IgD-negative memory B cell (primary cell): ENCODE measurements around the gene FBXO17. TPM values are rescaled to one million over a fixed set of nuclear protein-coding genes. Genes with fewer than 3 reads are reported as not detected.
"Not testable (repeated sequence)": the region's sequence is repeated elsewhere in the genome, so short reads cannot be mapped to it uniquely, and the experiment has no call there.

Source experiments
- H3K27ac Mint-ChIP-seq, 3 donors: one replicate each; pipeline ENCODE4 v1.8.0; 2020 to 2022; ENCODE audit warnings: mild to moderate bottlenecking in 3 of 3, mixed read lengths in 3 of 3, moderate library complexity in 1 of 3
- H3K27me3 Mint-ChIP-seq: one replicate; pipeline ENCODE4 v1.8.0; 2021; ENCODE audit warnings: mixed read lengths
- H3K36me3 Mint-ChIP-seq: one replicate; pipeline ENCODE4 v1.8.0; 2020; ENCODE audit warnings: mild to moderate bottlenecking, mixed read lengths
- H3K4me1 Mint-ChIP-seq, 3 donors: one replicate each; pipeline ENCODE4 v1.8.0; 2020 to 2022; ENCODE audit warnings: mixed read lengths in 3 of 3, mild to moderate bottlenecking in 1 of 3
- H3K4me3 Mint-ChIP-seq, 4 donors: one replicate each; pipeline ENCODE4 v1.8.0; 2020 to 2022; ENCODE audit warnings: mild to moderate bottlenecking in 4 of 4, mixed read lengths in 4 of 4, moderate library complexity in 3 of 4
- H3K9me3 Mint-ChIP-seq, 3 donors: one replicate each; pipeline ENCODE4 v1.8.0; 2020 to 2021; ENCODE audit warnings: mixed read lengths in 3 of 3, mild to moderate bottlenecking in 1 of 3
- polyA plus RNA-seq: library from polyadenylated mRNA; unstranded; fragments of 300-500 nt; fragmentation: Illumina TruSeq; gene quantifications from one replicate; pipeline ENCODE4 v1.2.3, GENCODE V29; 2021

The FBXO17 gene, protein sequence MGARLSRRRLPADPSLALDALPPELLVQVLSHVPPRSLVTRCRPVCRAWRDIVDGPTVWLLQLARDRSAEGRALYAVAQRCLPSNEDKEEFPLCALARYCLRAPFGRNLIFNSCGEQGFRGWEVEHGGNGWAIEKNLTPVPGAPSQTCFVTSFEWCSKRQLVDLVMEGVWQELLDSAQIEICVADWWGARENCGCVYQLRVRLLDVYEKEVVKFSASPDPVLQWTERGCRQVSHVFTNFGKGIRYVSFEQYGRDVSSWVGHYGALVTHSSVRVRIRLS
- polyA plus RNA-seq = not detected

- Mint-ChIP-seq H3K9me3 (peaks cover 0 to 4% (median 0%) of the 10 kb centered on the region in 3 donors), H3K4me1 (peaks cover 6 to 12% (median 8%) of the 10 kb centered on the region in 3 donors), H3K4me3 (peak within 1 kb of the TSS in 3 of 4 donors; percentile 63 to 90 (median 86)), H3K27ac (peak within 1 kb of the TSS in 1 of 3 donors; percentile 23), H3K27me3 (peaks cover 23% of the 10 kb centered on the region), H3K36me3 (peaks cover 5% of the 10 kb centered on the region)
These were observed at the start of gene FBXO17 for GRCh38 chr19:38975214-38975860. TSS of gene FBXO17 (minus strand) at chr19:38975742. CDS start at chr19:38950319, 25,423 bp downstream.

DNA sequence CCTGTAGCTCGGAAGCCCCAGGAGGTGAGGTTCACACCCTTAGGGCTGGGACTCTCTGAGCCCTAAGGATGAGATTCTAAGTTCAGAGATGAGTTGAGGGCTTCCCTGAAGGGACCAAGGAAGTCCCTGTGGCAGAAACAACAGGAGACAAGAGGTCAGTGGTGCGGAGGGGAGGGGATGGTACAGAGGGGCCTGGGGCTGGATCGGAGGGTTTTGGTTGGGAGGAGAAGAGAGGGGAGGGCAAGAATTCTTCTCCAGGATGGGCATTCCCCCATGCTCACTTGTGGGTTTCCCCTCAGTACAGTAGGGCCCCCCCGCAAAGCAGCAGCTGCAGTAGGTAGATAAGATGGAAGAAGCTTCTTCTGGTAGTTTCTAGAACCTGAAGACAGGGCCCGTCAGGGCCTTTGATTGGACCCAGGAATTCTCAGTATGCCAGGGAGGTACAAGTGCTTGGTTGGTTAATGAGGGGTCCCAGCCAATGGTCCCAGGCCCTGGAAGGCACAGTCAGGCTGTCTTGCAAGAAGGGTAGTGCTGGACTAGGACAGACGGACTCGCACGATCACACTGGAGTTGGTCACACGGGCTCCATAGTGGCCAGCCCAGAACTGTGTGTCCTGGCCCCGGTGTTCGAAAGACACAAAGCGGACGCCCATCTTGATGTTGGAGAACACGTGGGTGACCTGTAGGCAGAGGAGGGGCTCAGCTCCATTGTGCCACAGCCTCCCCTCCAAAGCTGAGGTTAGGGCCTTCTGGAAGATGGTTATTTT lies 49.5 kb upstream of the FBXO17 start:
- peaks cover 0 to 3% (median 3%) of the 10 kb centered on the region in 3 donors for H3K9me3 Mint-ChIP-seq
- no peak overlapping the region for H3K4me3 Mint-ChIP-seq
- no peak overlapping the region for H3K27ac Mint-ChIP-seq
- H3K27me3 Mint-ChIP-seq = peaks cover 14% of the 10 kb centered on the region
- no peaks in the 10 kb centered on the region for H3K36me3 Mint-ChIP-seq
- H3K4me1 Mint-ChIP-seq = no peaks in the 10 kb centered on the region

GRCh38 chr19:39021063-39021462 lies 45.5 kb upstream of the FBXO17 start:
- no peaks in the 10 kb centered on the region for H3K36me3 Mint-ChIP-seq
- no peak overlapping the region for H3K27ac Mint-ChIP-seq
- H3K27me3 Mint-ChIP-seq = peaks cover 7% of the 10 kb centered on the region
- H3K9me3 Mint-ChIP-seq = peaks cover 0 to 12% (median 0%) of the 10 kb centered on the region in 3 donors
- H3K4me3 Mint-ChIP-seq = no peak overlapping the region
- no peaks in the 10 kb centered on the region for H3K4me1 Mint-ChIP-seq

- H3K4me3 Mint-ChIP-seq = no peak overlapping the region
- peaks cover 0 to 2% (median 0%) of the 10 kb centered on the region in 3 donors for H3K4me1 Mint-ChIP-seq
- H3K27me3 Mint-ChIP-seq = peaks cover 3% of the 10 kb centered on the region
- H3K36me3 Mint-ChIP-seq = no peaks in the 10 kb centered on the region
- H3K9me3 Mint-ChIP-seq = peaks cover 0 to 15% (median 0%) of the 10 kb centered on the region in 3 donors
- H3K27ac Mint-ChIP-seq = no peak overlapping the region
These were observed 42.1 kb upstream of the FBXO17 start for GRCh38 chr19:39017646-39018045.

DNA sequence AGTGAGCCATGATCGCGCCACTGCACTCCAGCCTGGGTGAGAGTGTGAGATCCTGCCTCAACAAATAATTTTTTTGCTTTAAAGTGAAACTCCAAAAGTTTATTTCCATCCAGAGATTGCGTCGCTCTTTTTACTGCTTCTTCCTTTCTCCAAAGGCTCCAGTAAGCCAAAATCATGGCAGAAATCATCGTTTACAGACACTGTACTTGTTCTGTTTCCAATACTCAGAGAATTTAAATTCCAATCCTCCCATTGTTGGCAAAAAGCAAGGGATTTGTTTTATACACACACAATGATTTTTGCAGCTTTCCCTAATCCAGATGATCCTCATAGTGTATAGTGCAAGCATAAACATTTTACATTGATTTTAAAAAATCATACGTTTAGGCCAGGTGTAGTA lies 41.5 kb upstream of the FBXO17 start:
- Mint-ChIP-seq H3K36me3 (no peaks in the 10 kb centered on the region), H3K4me1 (peaks cover 0 to 2% (median 0%) of the 10 kb centered on the region in 3 donors), H3K4me3 (no peak overlapping the region), H3K9me3 (peaks cover 0 to 15% (median 0%) of the 10 kb centered on the region in 3 donors), H3K27me3 (peaks cover 3% of the 10 kb centered on the region), H3K27ac (no peak overlapping the region)

- H3K4me1 Mint-ChIP-seq = peaks cover 0 to 2% (median 0%) of the 10 kb centered on the region in 3 donors
- no peak overlapping the region for H3K27ac Mint-ChIP-seq
- H3K36me3 Mint-ChIP-seq = no peaks in the 10 kb centered on the region
- peaks cover 6% of the 10 kb centered on the region for H3K27me3 Mint-ChIP-seq
- no peak overlapping the region for H3K4me3 Mint-ChIP-seq
- peaks cover 0 to 8% (median 4%) of the 10 kb centered on the region in 3 donors for H3K9me3 Mint-ChIP-seq
These were observed 38.5 kb upstream of the FBXO17 start for GRCh38 chr19:39014037-39014436.

DNA sequence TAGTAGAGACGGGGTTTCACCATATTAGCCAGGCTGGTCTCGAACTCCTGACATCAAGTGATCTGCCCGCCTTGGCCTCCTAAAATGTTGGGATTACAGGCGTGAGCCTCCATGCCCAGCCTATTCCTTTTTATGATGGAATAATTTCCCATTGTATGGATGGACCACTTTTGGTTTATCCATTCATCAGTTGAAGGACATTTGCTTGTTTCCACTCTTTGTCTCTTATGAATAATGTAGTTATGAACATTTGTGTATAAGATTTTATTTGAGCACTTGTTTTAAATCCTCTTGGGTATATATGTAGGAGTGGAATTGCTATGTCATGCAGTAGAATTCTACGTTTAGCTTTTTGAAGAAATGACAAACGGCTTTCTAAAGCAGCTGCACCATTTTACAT lies 33.5 kb upstream of the FBXO17 start:
- H3K4me3 Mint-ChIP-seq = no peak overlapping the region
- peaks cover 0 to 6% (median 4%) of the 10 kb centered on the region in 3 donors for H3K9me3 Mint-ChIP-seq
- H3K27me3 Mint-ChIP-seq = peaks cover 12% of the 10 kb centered on the region
- peaks cover 0 to 2% (median 2%) of the 10 kb centered on the region in 3 donors for H3K4me1 Mint-ChIP-seq
- H3K27ac Mint-ChIP-seq = no peak overlapping the region
- no peaks in the 10 kb centered on the region for H3K36me3 Mint-ChIP-seq

- no peak overlapping the region for H3K27ac Mint-ChIP-seq
These were observed 32.6 kb upstream of the FBXO17 start for GRCh38 chr19:39008137-39008536.

GRCh38 chr19:39007096-39007495 lies 31.6 kb upstream of the FBXO17 start:
- Mint-ChIP-seq H3K27ac (no peak overlapping the region), H3K36me3 (no peaks in the 10 kb centered on the region), H3K4me3 (no peak overlapping the region), H3K9me3 (peaks cover 0 to 6% (median 2%) of the 10 kb centered on the region in 3 donors), H3K4me1 (peaks cover 0 to 3% (median 2%) of the 10 kb centered on the region in 3 donors), H3K27me3 (peaks cover 12% of the 10 kb centered on the region)

More at GRCh38 chr19:39008137-39008536, 32.6 kb upstream of the FBXO17 start:
- Mint-ChIP-seq H3K36me3 (no peaks in the 10 kb centered on the region), H3K27me3 (peaks cover 14% of the 10 kb centered on the region), H3K4me1 (peaks cover 0 to 3% (median 2%) of the 10 kb centered on the region in 3 donors), H3K9me3 (peaks cover 0 to 6% (median 4%) of the 10 kb centered on the region in 3 donors), H3K4me3 (no peak overlapping the region)

- Mint-ChIP-seq H3K27me3 (peaks cover 11% of the 10 kb centered on the region), H3K9me3 (peaks cover 0 to 5% (median 2%) of the 10 kb centered on the region in 3 donors), H3K4me3 (peak overlapping the region in 1 of 4 donors; percentile 57), H3K27ac (no peak overlapping the region), H3K4me1 (peaks cover 0 to 5% (median 2%) of the 10 kb centered on the region in 3 donors), H3K36me3 (no peaks in the 10 kb centered on the region)
These were observed 28.9 kb upstream of the FBXO17 start for GRCh38 chr19:39004403-39004802.

GRCh38 chr19:39003796-39004195 lies 28.3 kb upstream of the FBXO17 start:
- no peak overlapping the region for H3K4me3 Mint-ChIP-seq
- no peaks in the 10 kb centered on the region for H3K36me3 Mint-ChIP-seq
- H3K4me1 Mint-ChIP-seq = peaks cover 0 to 5% (median 2%) of the 10 kb centered on the region in 3 donors
- H3K27ac Mint-ChIP-seq = no peak overlapping the region
- H3K27me3 Mint-ChIP-seq = peaks cover 9% of the 10 kb centered on the region
- H3K9me3 Mint-ChIP-seq = peaks cover 0 to 5% (median 0%) of the 10 kb centered on the region in 3 donors

DNA sequence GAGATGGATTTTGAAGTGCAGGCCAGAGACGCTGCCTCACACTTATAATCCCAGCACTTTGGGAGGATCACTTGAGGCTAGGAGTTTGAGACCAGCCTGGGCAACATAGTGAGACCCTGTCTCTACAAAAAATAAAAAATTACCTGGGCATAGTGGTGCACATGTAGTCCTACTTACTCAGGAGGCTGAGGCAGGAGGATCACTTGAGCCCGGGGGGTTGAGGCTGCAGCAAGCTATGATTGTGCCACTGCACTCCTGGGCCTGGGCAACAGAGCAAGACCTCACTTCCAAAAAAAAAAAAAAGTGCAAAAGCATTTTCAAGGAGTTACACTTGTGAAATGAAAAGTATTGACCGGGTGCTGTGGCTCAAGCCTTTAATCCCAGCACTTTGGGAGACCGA lies 27.6 kb upstream of the FBXO17 start:
- peaks cover 0 to 3% (median 0%) of the 10 kb centered on the region in 3 donors for H3K9me3 Mint-ChIP-seq
- no peaks in the 10 kb centered on the region for H3K36me3 Mint-ChIP-seq
- H3K4me3 Mint-ChIP-seq = no peak overlapping the region
- H3K4me1 Mint-ChIP-seq = peaks cover 0 to 5% (median 2%) of the 10 kb centered on the region in 3 donors
- no peak overlapping the region for H3K27ac Mint-ChIP-seq
- peaks cover 7% of the 10 kb centered on the region for H3K27me3 Mint-ChIP-seq

- H3K4me3 Mint-ChIP-seq = no peak overlapping the region
- peaks cover 8% of the 10 kb centered on the region for H3K27me3 Mint-ChIP-seq
- no peak overlapping the region for H3K27ac Mint-ChIP-seq
- H3K36me3 Mint-ChIP-seq = no peaks in the 10 kb centered on the region
- H3K9me3 Mint-ChIP-seq = peaks cover 0 to 5% (median 0%) of the 10 kb centered on the region in 3 donors
- peaks cover 0 to 5% (median 0%) of the 10 kb centered on the region in 3 donors for H3K4me1 Mint-ChIP-seq
These were observed 25.5 kb upstream of the FBXO17 start for GRCh38 chr19:39001041-39001440.

DNA sequence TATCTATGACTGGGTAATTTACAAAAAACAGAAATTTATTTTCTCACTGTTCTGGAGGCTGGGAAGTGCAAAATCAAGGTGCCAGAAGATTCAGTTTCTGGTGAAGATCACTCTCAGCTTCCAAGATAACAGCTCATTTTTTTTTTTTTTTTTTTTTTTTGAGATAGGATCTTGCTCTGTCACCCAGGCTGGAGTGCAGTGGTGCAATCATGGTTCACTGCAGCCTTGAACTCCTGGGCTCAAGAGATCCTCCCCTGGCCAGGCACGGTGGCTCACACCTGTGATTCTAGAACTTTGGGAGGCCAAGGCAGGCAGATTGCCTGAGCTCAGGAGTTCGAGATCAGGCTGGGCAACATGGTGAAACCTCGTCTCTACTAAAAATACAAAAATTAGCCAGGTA lies 22.0 kb upstream of the FBXO17 start:
- H3K4me1 Mint-ChIP-seq, H3K27me3 Mint-ChIP-seq, H3K36me3 Mint-ChIP-seq, H3K4me3 Mint-ChIP-seq, H3K27ac Mint-ChIP-seq: not testable (repeated sequence)
- peaks cover 0 to 11% (median 0%) of the 10 kb centered on the region in 3 donors for H3K9me3 Mint-ChIP-seq

DNA sequence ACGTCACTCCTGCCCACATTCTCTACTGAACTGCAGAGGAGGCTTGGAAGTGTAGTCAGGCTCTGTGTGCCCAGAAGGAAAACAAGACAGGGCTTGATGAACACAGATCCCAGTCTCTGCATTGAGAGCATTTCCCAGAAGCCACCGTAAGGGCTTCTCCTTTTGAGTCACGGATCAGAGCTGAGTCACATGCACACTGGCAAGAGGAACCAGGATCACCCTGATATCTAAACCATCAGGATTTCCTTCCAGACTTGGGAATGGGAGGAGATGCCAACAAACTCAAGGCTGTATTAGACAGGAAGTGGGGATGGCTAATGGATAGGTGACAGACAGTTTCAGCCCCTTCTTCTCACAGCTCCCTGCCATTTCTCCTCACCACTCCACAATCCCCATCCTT lies 17.7 kb upstream of the FBXO17 start:
- Mint-ChIP-seq H3K4me1 (no peaks in the 10 kb centered on the region), H3K36me3 (peaks cover 2% of the 10 kb centered on the region), H3K4me3 (no peak overlapping the region), H3K27ac (no peak overlapping the region), H3K9me3 (peaks cover 0 to 8% (median 0%) of the 10 kb centered on the region in 3 donors), H3K27me3 (peaks cover 23% of the 10 kb centered on the region)
